Osteocyte (in vitro differentiated cells): ENCODE results near the gene MYLIP. TPM values are rescaled to one million over a fixed set of nuclear protein-coding genes. Genes with fewer than 3 reads are reported as not detected.

ENCODE experiments used
- DNase-seq: peaks from one replicate; pipeline ENCODE4 v3.0.0; 2021; ENCODE audit warnings: mixed read lengths; ENCODE audit not compliant: unreplicated experiment; ENCODE audit errors: extremely low spot score
- H3K27ac Mint-ChIP-seq: one replicate; pipeline ENCODE4 v1.8.0; 2021; ENCODE audit warnings: mild to moderate bottlenecking, mixed read lengths; ENCODE audit not compliant: unreplicated experiment
- H3K27me3 Mint-ChIP-seq: one replicate; pipeline ENCODE4 v1.8.0; 2021; ENCODE audit warnings: mixed read lengths; ENCODE audit not compliant: unreplicated experiment
- H3K36me3 Mint-ChIP-seq: one replicate; pipeline ENCODE4 v1.8.0; 2021; ENCODE audit warnings: mixed read lengths; ENCODE audit not compliant: unreplicated experiment
- H3K4me1 Mint-ChIP-seq: one replicate; pipeline ENCODE4 v1.8.0; 2021; ENCODE audit warnings: mixed read lengths; ENCODE audit not compliant: unreplicated experiment
- H3K4me3 Mint-ChIP-seq: one replicate; pipeline ENCODE4 v1.8.0; 2021; ENCODE audit warnings: mild to moderate bottlenecking, moderate library complexity, mixed read lengths; ENCODE audit not compliant: unreplicated experiment
- H3K9me3 Mint-ChIP-seq: one replicate; pipeline ENCODE4 v1.8.0; 2021; ENCODE audit warnings: mixed read lengths; ENCODE audit not compliant: unreplicated experiment
- total RNA-seq: library from RNA; stranded (reverse); gene quantifications from 2 replicates; pipeline ENCODE4 v1.2.1, GENCODE V29; 2021
- TF ChIP-seq, protein P1 (sequence below): fragments of 200-600 bp; sonication (generic); IDR thresholded peaks from 2 replicates; pipeline ENCODE4 v1.5.0; 2021; ENCODE audit warnings: antibody characterized with exemption, mild to moderate bottlenecking, moderate library complexity

MYLIP gene
- total RNA-seq, 1 donor from 2014 or later, result 58.5 TPM

DNA sequence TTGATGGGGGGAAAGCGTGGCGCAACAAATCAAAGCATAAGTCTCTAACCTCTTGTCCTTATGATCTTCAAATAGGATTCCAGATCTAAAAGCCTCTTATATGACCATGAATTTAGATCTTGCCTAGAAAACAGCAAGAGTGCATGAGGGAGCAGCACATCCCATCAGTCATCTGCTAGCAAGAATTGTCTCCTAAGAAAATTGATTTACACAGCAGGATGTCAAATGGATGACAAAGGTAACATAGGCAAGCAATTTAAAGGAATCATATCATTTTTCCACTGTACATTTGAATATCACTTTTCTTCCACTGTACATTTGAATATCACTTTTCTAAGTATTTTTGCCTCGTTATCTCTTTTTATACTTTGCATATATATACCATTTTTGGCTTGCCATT lies 7.5 kb upstream of the MYLIP start:
- no peaks in the 10 kb centered on the region for H3K4me1 Mint-ChIP-seq
- H3K9me3 Mint-ChIP-seq, result no peaks in the 10 kb centered on the region
- no peak for DNase-seq
- no peak overlapping the region for H3K27ac Mint-ChIP-seq
- H3K27me3 Mint-ChIP-seq, result peaks cover 31% of the 10 kb centered on the region
- TF ChIP-seq, protein P1, sequence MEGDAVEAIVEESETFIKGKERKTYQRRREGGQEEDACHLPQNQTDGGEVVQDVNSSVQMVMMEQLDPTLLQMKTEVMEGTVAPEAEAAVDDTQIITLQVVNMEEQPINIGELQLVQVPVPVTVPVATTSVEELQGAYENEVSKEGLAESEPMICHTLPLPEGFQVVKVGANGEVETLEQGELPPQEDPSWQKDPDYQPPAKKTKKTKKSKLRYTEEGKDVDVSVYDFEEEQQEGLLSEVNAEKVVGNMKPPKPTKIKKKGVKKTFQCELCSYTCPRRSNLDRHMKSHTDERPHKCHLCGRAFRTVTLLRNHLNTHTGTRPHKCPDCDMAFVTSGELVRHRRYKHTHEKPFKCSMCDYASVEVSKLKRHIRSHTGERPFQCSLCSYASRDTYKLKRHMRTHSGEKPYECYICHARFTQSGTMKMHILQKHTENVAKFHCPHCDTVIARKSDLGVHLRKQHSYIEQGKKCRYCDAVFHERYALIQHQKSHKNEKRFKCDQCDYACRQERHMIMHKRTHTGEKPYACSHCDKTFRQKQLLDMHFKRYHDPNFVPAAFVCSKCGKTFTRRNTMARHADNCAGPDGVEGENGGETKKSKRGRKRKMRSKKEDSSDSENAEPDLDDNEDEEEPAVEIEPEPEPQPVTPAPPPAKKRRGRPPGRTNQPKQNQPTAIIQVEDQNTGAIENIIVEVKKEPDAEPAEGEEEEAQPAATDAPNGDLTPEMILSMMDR, result no peak
- no peak overlapping the region for H3K4me3 Mint-ChIP-seq
- no peaks in the 10 kb centered on the region for H3K36me3 Mint-ChIP-seq

DNA sequence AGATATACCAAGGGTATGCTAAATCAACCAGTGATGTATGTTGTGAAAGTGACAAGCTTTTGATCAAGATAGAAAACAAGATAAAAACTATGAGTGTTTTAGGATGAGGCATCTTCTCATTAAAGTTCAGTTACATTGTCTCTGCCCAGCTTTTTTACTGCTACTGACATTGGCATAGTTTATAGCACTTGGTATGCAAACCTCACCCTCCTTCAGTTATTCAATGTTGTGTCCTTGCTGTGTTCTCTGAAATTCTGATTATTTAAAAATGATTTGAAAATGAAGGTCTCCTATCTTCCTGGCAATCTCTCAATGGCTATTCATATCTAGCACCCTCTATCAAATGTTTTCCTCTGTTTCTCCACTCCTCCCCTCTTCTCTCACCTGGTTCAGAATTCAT lies 6.7 kb upstream of the MYLIP start:
- Mint-ChIP-seq H3K4me1 (no peaks in the 10 kb centered on the region), H3K27me3 (peaks cover 36% of the 10 kb centered on the region), H3K9me3 (no peaks in the 10 kb centered on the region), H3K4me3 (no peak overlapping the region), H3K27ac (no peak overlapping the region), H3K36me3 (no peaks in the 10 kb centered on the region)
- TF ChIP-seq, protein P1, result no peak
- DNase-seq, result no peak

DNA sequence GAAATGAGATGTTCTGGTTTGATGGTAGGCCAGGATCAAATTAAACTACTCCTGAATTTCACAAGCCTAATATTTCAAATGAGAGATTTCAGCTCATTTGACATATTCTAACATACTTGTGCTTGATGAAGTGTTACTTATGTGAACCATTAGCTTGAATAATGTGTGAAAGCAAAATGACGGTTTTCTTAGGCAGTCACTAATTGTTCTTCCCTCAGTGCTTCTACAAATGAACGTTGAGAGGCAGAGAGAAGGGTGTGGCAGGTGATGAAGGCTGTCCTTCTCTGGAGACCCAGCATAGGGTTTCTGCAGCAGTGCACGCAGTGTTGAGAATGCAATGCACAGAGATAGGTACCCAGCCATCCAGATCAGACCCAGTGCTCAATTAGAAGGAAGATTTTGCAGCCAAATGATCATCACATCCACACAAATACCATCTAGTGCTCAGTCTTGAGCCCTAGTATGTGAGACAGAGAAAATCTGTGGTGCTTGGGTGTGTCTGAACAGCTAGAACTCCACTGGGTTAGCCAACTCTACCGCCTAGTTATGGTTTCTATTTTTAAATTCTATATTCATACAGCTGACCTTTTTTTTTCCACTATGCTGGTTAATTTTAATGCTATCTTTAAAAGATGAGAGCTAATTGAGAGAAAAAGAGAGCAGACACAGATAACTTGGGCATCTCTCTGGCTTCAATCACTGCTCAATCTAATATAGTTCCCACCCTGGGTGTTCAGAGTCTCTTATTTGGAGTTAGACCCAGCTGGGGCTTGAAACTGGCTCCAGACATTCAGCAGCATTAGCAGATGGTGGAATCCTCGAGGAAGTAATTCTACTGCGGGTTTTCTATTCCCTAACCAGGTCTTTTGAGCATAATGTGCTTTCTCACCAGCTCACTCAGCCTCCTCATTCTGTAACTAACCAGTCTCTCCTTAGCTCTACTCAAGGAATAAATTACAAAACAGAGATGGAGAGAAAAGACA lies 4.4 kb upstream of the MYLIP start:
- no peak overlapping the region for H3K27ac Mint-ChIP-seq

DNA sequence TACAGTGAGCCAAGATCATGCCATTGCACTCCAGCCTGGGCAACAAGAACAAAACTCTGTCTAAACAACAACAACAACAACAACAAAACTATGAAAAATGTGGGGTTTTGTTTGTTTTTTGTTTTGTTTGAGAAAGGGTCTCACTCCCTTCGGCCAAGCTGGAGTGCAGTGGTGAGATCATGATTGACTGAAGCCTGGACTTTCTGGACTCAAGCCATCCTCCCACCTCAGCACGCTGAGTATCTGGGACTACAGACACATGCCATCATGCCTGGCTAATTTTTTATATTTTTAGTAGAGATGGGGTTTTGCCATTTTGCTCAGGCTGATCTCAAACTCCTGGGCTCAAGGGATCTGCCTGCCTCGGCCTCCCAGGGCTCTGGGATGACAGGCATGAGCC lies 2.8 kb upstream of the MYLIP start:
- Mint-ChIP-seq H3K4me1 (peaks cover 2% of the 10 kb centered on the region), H3K9me3 (no peaks in the 10 kb centered on the region), H3K27me3 (peaks cover 31% of the 10 kb centered on the region), H3K36me3 (peaks cover 2% of the 10 kb centered on the region), H3K4me3 (no peak overlapping the region), H3K27ac (no peak overlapping the region)
- DNase-seq, result no peak
- TF ChIP-seq, protein P1, result no peak

More for the DNA sequence above, 4.4 kb upstream of the MYLIP start:
- Mint-ChIP-seq H3K4me1 (peaks cover 2% of the 10 kb centered on the region), H3K36me3 (no peaks in the 10 kb centered on the region), H3K27me3 (peaks cover 36% of the 10 kb centered on the region), H3K9me3 (no peaks in the 10 kb centered on the region), H3K4me3 (no peak overlapping the region)
- no peak for DNase-seq
- TF ChIP-seq, protein P1, result no peak

DNA sequence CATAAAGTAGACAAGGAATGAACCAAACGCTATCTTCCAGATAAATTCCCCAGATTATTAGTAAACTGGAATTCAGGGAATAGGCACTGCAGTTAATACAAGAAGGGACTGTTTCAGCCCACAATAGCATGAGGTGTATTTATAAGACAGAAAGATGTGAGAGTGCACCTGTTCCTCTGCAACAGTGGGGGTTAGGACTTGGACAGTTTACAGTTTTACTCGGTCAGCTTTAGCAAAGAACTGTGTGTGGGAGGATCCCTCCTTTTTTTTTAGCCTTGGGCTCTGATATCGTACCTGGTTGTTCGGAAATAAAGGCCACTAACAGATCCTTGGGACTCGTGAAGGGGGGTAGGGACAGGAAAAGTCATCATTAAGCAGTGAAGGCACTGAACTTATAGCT lies 2.0 kb upstream of the MYLIP start:
- Mint-ChIP-seq H3K9me3 (no peaks in the 10 kb centered on the region), H3K4me3 (no peak overlapping the region), H3K36me3 (peaks cover 10% of the 10 kb centered on the region), H3K27me3 (peaks cover 26% of the 10 kb centered on the region), H3K4me1 (peaks cover 10% of the 10 kb centered on the region), H3K27ac (no peak overlapping the region)
- no peak for DNase-seq
- TF ChIP-seq, protein P1, result no peak
